RCC 7860 (cell line): Measurements from ENCODE around the gene TECPR1.

ENCODE experiments used
- DNase-seq: peaks from one replicate; pipeline ENCODE4 v3.0.0-alpha.2; 2015; ENCODE audit warnings: low spot score
- FAIRE-seq: peaks from 2 replicates; lab custom pipeline; 2012; peaks lifted over from hg19 to GRCh38; lab: Jason Lieb, UNC

Gene TECPR1

DNA sequence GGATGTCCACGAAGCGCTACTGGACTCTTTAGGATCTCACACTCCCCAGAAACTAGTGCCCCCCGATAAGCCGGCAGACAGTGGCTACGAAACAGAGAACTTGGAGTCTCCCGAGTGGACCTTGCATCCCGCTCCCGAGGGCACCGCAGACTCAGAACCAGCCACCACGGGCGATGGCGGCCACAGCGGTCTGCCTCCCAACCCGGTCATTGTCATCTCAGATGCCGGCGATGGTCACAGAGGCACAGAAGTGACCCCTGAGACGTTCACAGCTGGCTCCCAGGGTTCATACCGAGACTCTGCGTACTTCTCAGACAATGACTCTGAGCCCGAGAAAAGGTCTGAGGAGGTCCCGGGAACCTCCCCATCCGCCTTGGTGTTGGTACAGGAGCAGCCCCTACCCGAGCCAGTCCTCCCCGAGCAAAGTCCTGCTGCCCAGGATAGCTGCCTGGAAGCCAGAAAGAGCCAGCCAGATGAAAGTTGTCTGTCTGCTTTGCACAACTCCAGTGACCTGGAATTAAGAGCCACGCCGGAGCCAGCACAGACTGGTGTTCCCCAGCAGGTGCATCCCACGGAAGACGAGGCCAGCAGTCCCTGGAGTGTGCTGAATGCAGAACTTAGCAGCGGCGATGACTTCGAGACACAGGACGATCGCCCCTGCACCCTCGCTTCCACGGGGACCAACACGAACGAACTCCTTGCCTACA, 58.4 kb downstream of the TECPR1 start:
- DNase-seq (no peak), FAIRE-seq (no peak)

DNA sequence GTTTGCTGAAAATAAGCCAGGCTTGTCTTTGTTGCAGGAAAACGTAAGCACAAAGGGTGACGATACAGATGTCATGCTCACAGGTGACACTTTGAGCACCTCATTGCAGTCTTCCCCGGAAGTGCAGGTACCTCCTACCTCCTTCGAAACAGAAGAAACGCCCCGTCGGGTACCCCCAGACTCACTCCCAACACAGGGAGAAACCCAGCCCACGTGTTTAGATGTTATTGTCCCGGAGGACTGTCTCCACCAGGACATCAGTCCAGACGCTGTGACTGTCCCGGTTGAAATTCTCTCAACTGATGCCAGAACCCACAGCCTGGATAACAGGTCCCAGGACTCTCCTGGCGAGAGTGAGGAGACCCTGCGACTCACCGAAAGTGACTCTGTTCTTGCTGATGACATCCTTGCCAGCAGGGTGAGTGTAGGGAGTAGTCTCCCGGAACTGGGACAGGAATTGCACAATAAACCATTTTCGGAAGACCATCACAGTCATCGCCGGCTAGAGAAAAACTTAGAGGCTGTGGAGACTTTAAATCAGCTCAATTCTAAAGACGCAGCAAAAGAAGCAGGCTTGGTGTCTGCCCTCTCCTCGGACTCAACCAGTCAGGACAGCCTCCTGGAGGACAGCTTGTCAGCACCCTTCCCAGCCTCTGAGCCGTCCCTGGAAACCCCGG, 59.1 kb downstream of the TECPR1 start:
- FAIRE-seq (no peak), DNase-seq (no peak)

- DNase-seq (no peak), FAIRE-seq (no peak)
Measured at GRCh38 chr7:98191668-98192431, 60.2 kb downstream of the TECPR1 start.

GRCh38 chr7:98189559-98189958, 62.5 kb downstream of the TECPR1 start:
- FAIRE-seq (no peak), DNase-seq (no peak)

DNA sequence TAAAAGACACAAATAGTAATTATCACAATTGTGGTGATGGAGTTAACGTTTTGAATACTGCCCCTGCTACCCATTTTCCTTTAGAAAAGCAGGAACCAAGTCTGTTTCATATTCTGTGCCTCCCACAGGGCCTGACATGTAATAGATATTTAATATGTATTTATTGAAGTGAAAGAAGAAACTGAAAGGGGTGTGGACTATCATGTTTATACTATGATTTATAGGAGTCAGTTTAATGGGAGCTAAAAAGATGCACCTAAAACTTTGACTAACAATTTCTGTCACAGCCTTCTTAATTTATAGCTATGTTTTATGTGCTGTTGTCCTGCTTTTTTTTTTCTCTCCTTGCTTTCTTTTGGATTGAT, 64.9 kb downstream of the TECPR1 start:
- DNase-seq (no peak), FAIRE-seq (no peak)

DNA sequence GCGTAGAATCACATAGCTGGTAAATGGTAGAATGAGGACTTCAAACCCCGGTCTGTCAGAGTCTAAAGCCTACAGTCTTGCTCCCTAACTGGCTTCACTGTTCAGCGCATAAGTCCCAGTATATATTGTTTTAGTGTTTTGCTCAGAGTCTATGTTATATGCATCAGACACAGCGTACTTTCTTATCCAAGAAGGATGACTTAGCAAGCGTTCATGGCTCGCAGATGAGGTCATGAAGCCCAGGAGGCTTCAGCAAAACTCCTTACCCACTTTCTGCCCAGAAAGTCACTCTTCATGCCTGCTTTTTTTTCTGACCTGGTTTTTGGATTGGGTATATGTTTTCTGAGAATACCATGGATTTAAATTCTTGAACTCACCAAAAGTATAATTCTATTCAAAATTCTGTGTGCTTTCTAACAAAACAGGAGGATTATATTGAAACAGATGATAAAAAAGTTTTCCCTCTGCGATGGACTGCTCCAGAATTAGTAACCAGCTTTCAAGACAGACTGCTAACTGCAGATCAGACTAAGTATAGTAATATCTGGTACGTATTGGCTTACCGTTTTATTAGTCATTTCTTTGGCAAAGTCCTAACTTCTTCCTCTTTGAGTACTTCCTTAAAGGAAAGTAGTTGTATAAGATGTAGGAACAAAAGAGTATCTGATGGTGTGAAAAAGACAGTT, 65.4 kb downstream of the TECPR1 start:
- DNase-seq, result no peak
- no peak for FAIRE-seq

DNA sequence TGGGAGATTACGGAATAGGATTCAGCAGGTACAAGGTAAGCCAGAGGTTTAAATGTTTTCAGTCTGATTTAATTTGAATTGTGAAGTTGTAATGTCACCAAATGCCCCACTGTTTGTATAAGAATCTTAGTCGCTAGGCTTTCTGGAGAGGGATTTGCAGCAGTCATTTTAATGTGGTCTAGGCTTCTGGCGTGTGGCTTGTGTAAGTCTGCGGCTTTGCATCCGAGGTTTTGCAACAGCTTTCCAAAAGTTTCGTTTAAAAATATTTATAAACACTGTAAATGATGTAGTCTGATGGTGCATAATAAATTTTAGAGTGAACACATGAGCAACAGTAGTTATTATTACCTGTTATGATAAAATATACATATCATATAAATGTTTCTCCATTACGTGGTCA, 66.9 kb downstream of the TECPR1 start:
- no peak for DNase-seq
- FAIRE-seq, result no peak

GRCh38 chr7:98180751-98181150, 71.3 kb downstream of the TECPR1 start:
- no peak for FAIRE-seq

DNA sequence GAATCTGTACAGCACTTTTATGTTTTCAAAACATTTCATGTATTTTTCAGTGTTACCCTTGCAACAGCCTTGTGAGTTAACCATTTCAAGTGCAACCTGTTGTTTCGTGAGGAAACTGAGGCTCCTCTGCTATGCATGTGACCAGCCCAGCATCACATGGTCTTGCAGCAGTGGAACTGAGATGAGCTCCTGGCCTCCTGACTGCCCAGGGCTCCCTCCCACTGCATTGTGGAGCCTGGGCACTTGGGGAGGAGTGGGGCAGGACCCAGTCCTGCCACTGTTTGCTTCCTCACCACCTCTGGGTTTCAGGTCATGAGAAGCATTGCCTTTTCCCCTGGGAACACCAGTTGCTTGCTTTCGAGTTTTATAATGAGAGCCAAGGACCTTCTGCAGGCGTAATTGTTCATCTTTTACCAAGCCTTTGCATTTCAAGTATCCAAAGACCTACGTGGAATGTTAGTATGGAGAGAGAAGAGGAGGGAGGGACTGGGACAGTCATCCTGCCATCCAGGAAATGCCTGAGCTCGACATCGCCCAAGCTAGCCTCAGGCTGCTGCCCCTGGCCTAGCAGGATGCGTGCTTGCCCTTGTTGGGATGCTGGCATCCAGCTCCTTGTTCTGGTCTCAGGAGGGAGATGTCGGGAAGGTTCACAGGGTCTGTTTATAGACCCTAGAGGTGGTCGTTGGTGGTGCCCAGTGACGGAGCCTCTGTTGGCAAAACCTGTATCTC, 73.1 kb downstream of the TECPR1 start:
- FAIRE-seq (no peak), DNase-seq (no peak)

More at GRCh38 chr7:98180751-98181150, 71.3 kb downstream of the TECPR1 start:
- no peak for DNase-seq

DNA sequence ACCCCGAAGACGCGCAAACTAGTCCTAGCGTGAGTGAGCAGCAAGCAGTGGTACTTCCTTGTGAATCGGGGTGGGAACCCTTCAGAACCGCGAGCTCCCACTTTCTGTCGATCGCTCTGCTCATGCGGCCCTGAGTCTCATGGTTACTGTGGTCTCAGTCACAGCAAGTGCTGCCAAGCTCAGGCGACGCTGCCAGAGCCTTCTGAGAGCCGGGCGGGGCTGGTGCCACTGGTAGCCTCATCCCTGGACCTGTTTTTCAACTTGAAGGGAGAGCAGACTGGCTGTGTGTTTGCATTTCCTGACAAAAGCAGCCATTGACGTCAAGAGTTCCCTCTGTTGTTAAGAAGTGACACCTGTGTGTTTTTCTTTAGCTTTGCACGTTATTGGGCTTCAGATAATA, 73.7 kb downstream of the TECPR1 start:
- FAIRE-seq (no peak), DNase-seq (no peak)

- FAIRE-seq, result no peak
- no peak for DNase-seq
Measured at GRCh38 chr7:98177553-98177952, 74.5 kb downstream of the TECPR1 start.

DNA sequence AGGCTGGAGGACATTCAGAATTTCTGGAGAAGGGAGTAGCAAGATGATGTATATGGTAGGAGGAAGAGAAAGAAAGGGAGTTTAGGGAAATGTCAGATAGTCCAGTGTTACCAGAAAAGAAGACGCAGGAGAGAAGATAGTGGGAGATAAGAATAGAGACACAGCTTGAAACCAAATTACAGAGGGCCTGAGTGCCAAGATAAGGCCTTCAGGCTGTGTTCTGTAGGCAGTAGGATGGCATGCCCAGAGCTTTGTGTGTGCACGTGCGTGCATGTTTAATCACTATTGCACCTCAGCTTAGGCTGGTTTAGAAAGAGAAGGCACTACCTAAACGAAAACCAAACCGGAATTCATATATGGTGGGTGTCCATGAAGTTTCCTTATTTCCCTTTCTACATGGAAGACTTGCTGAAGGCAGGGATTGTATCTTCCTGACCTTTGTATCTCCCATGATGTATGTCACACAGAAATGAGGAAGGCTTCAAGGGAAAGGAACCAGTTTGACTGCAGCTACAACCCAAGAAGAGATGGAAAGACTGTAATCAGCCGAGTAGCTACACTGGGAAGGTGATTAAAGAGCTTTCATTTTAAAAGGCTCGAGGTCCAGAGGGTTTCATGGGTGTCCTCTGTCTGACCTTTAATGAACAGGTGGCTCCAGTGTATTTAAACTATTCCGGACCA, 76.6 kb downstream of the TECPR1 start:
- DNase-seq, result no peak
- FAIRE-seq, result no peak

- FAIRE-seq, result no peak
- DNase-seq, result no peak
Measured at GRCh38 chr7:98174334-98175259, 77.4 kb downstream of the TECPR1 start.

DNA sequence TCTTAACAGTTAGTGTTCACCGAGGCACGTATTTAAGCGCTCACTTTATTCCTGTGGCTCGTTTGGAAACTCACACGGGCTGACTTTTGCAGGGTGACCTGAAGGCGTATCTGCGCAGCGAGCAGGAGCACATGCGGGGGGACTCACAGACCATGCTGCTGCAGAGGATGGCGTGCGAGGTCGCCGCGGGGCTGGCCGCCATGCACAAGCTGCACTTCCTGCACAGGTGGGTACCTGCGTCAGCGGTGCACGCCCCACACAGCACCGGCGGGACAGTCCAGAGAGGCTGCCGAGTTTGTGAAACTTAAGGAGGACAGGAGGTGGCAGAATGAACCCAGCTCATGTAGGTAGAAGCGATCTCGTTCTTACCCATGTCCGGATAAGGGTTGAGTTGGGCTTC, 80.6 kb downstream of the TECPR1 start:
- FAIRE-seq (no peak), DNase-seq (no peak)

GRCh38 chr7:98170966-98171365, 81.1 kb downstream of the TECPR1 start:
- DNase-seq (no peak), FAIRE-seq (no peak)

- DNase-seq, result no peak
- no peak for FAIRE-seq
Measured at GRCh38 chr7:98168904-98169621, 83.0 kb downstream of the TECPR1 start.

DNA sequence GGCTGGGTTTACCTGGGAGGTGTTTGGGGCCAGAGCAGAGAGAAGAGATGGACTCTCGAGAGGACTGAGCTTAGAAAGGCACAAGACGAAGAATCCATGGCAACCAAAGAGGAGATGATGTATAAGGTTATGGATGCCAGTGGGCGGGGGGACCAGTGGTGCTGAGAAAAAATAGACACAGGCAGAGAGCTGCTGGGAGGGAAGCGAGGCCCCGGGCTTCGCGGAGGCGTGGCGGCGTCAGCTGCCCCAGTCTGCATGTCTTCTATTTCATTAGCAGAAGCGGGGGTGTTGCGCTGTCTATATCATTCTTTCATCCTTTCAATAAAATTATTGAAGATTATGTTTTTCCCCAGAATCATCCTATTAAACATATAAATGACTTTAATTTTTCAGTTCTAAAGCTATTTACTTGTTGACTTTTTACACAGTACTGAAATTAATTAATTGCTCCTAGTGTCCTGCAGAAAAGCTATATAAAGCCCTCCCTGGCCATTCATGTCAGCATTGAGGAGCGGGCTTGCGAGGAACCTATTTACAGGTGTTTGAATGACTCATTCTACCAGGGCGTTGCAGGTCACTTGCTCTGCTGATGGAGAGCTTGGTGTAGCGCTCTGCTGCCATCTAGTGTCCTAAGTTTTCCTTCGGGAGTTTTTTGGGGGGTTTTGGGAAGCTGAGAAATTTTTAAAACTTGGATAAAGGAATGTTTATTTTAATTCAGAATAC, 83.7 kb downstream of the TECPR1 start:
- FAIRE-seq, result peak; percentile 86
- DNase-seq, result peak; percentile 65

GRCh38 chr7:98167653-98168052, 84.4 kb downstream of the TECPR1 start:
- no peak for DNase-seq
- no peak for FAIRE-seq
